Psoas muscle (tissue), 8 donors: ENCODE results near the gene ALK. TPM values are rescaled to one million over a fixed set of nuclear protein-coding genes. Genes with fewer than 3 reads are reported as not detected.

Experiments used
- ATAC-seq, 4 donors: fragments of 200-7000 bp; cut with Tn5 transposase; one replicate each; pipeline ENCODE4 v1.9.1; 2020; ENCODE audit warnings: moderate library complexity in 3 of 4, mild to moderate bottlenecking in 2 of 4
- DNase-seq, 2 donors: peaks; one replicate each; pipeline ENCODE4 v3.0.0-alpha.2; 2020
- H3K27ac ChIP-seq: fragments of 200-600 bp; one replicate; pipeline ENCODE4 v1.8.0; 2022
- H3K27me3 ChIP-seq, 3 donors: fragments of 200-600 bp in 1 of 3; one replicate each; pipeline versions ENCODE4 v1.6.1 to v1.8.0; 2013 to 2022; ENCODE audit warnings: low read length in 2 of 3, mild to moderate bottlenecking in 2 of 3, moderate library complexity in 1 of 3; ENCODE audit not compliant: insufficient read depth in 3 of 3
- H3K36me3 ChIP-seq, 2 donors: fragments of 200-600 bp in 1 of 2; one replicate each; pipeline versions ENCODE4 v1.6.1 to v1.8.0; 2013 to 2022; ENCODE audit warnings: low read depth in 1 of 2, mild to moderate bottlenecking in 1 of 2, moderate library complexity in 1 of 2; ENCODE audit not compliant: insufficient read depth in 1 of 2
- H3K4me1 ChIP-seq: fragments of 200-600 bp; one replicate; pipeline ENCODE4 v1.8.0; 2022
- H3K4me3 ChIP-seq: fragments of 200-600 bp; one replicate; pipeline ENCODE4 v1.8.0; 2022; ENCODE audit warnings: mild to moderate bottlenecking
- H3K9me3 ChIP-seq: fragments of 200-600 bp; one replicate; pipeline ENCODE4 v1.8.0; 2022
- CTCF ChIP-seq: fragments of 200-600 bp; IDR thresholded peaks from one replicate; pipeline ENCODE4 v1.8.0; 2022; ENCODE audit warnings: antibody characterized with exemption
- WGBS, 3 donors: extraction: QIAGEN DNeasy Blood & Tissue Kit; methylation state at CpG; one replicate each; pipeline versions ENCODE4 v1.1.6 to v1.1.7; 2013; 5-methylcytosine and 5-hydroxymethylcytosine counted together
- intact Hi-C, 2 donors: fragments of 100-400 bp; cut with DNase I; formaldehyde crosslinking; loops; one replicate each; pipeline versions ENCODE4 v1.11.0 to v1.14.2; 2022
- polyA plus RNA-seq, 3 donors: library from polyadenylated mRNA; stranded (reverse); fragments of 200-250 nt; gene quantifications; one replicate each; pipeline ENCODE4 v1.2.3, GENCODE V29; 2013
- total RNA-seq, 4 donors: library from RNA; stranded (reverse); fragmentation: NEBNext Ultra II Directional in 2 of 4; extraction: Animal tissue kit (Norgen Biotek cat#: 25700) in 2 of 4; gene quantifications; one replicate each; pipeline versions ENCODE4 v1.2.1 to v1.2.4, GENCODE V29; 2021 to 2023
- donor health status: healthy with polysubstance abuse.
- donor health status: DM: no; HTN: no; CAD: no; lungs with moderate emphysema.
- donor health status: Bipolar disorder and iron deficiency.
- donor health status: healthy.
- donor health status: DM: yes; HTN: yes; CAD: no.
- donor health status: DM: no; HTN: no; CAD: no.
- donor health status: DM: no; HTN: no; CAD: no.
- donor health status: DM: yes; HTN: yes; CAD: no.

The ALK gene
- total and polyA plus RNA-seq, 7 donors = 0.03 to 0.32 (median 0.08) TPM; not detected in 2

DNA sequence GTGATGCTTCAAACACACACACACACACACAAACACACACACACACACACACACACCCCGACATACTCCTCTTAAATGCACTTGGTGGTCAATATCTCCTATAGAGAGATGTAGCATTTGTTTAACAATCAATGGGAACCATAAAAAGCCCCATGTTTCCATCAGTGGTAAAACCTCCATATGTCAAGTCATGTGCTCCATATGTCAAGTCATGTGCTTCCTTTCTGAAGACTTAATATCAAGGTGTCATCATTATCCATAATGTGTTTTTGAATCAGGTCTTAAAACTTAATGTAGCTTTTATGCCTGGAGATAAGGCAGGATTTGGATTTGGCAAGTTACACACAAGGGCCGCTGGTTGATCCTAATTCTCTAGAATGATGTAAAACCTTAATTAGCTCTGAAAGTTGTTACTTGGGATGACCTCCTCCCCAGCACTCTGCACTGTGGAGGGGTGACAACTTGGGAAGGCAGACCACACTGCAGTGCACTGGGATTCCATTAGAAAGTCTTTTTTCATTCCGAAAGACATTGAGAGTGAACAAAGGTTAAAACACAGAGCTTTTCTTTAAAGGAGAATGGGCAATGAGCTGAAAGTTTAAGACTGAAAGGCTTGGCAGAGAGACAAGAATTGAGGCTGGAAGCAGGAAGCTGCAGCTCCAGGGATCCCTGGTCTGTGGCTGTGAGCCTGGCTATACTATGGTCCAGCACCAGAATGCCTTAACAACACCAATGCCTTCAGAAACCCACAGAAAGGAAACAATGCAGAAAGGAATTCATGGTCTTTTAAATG lies 26.4 kb downstream of the ALK start:
- H3K27me3 ChIP-seq = peaks cover 0 to under 1% (median 0%) of the 10 kb centered on the region in 3 donors

GRCh38 chr2:29892585-29893259 lies 28.7 kb downstream of the ALK start:
- H3K27me3 ChIP-seq = no peaks in the 10 kb centered on the region
- H3K4me1 ChIP-seq = no peaks in the 10 kb centered on the region
- no peak for ATAC-seq
- H3K4me3 ChIP-seq = no peak overlapping the region
- H3K9me3 ChIP-seq = no peaks in the 10 kb centered on the region
- intact Hi-C loops = no loop called here
- TF ChIP-seq CTCF = no peak
- no peak overlapping the region for H3K27ac ChIP-seq
- WGBS, 3 donors = 47 to 50% (median 50%) methylated on average over 5 of the region's 5 CpGs
- no peaks in the 10 kb centered on the region for H3K36me3 ChIP-seq
- DNase-seq = no peak

More for the DNA sequence above, 26.4 kb downstream of the ALK start:
- H3K4me1 ChIP-seq = no peaks in the 10 kb centered on the region
- H3K9me3 ChIP-seq = no peaks in the 10 kb centered on the region
- ATAC-seq = no peak
- no peak for DNase-seq
- no peaks in the 10 kb centered on the region for H3K36me3 ChIP-seq
- no peak overlapping the region for H3K27ac ChIP-seq
- H3K4me3 ChIP-seq = no peak overlapping the region
- TF ChIP-seq CTCF = no peak
- intact Hi-C loops = no loop called here
- 42 to 50% (median 45%) methylated on average over 3 of the region's 3 CpGs for WGBS, 3 donors

- no peak for TF ChIP-seq CTCF
- intact Hi-C loops = no loop called here
- Histone ChIP-seq H3K36me3 (no peaks in the 10 kb centered on the region), H3K27ac (no peak overlapping the region), H3K27me3 (peaks cover 0 to 8% (median 0%) of the 10 kb centered on the region in 3 donors), H3K4me1 (no peaks in the 10 kb centered on the region), H3K9me3 (no peaks in the 10 kb centered on the region), H3K4me3 (no peak overlapping the region)
- DNase-seq = no peak
- no peak for ATAC-seq
- 65 to 82% (median 68%) methylated on average over 6 of the region's 6 CpGs for WGBS, 3 donors
Observed at GRCh38 chr2:29881089-29881730, 40.2 kb downstream of the ALK start.

DNA sequence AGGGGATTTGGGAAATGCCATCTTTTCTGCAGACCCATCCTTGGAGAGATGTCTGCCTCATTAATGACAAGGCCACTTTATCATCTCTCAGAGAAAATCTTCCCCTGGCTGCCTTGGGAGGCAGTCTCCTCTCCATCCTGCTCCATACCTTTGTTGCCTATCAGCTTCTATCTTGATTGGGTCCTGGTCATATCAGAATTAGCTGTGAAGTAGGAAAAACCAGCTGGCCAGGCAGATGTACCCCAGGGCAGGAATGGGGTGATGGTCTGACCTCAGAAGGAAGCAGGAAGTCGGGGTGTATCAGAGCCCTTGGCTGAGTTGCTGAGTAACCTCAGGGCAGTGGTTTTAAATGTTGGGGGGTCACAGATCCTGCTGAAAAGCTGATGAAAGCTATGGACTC lies 41.3 kb downstream of the ALK start:
- peaks cover 0 to 8% (median 0%) of the 10 kb centered on the region in 3 donors for H3K27me3 ChIP-seq
- H3K9me3 ChIP-seq = no peaks in the 10 kb centered on the region
- H3K4me1 ChIP-seq = no peaks in the 10 kb centered on the region
- no peak for DNase-seq
- no peak for ATAC-seq
- no peak for TF ChIP-seq CTCF
- 36 to 45% (median 44%) methylated on average over 1 of the region's 1 CpG for WGBS, 3 donors
- intact Hi-C loops = no loop called here
- H3K36me3 ChIP-seq = no peaks in the 10 kb centered on the region
- no peak overlapping the region for H3K4me3 ChIP-seq
- no peak overlapping the region for H3K27ac ChIP-seq
